CD4-positive, alpha-beta T cell treated with Interferon gamma for 1 hour (primary cell): ENCODE results near the gene IGFBPL1.

Source experiments
- DNase-seq: peaks from one replicate; pipeline ENCODE4 v3.0.0-alpha.2; 2020

The IGFBPL1 gene

GRCh38 chr9:38376021-38376670 lies 48.1 kb downstream of the IGFBPL1 start:
- no peak for DNase-seq

GRCh38 chr9:38375572-38375963 lies 48.7 kb downstream of the IGFBPL1 start:
- no peak for DNase-seq

- DNase-seq = no peak
Observed at GRCh38 chr9:38374847-38375571, 49.2 kb downstream of the IGFBPL1 start.

- DNase-seq = no peak
Observed at GRCh38 chr9:38373679-38374078, 50.6 kb downstream of the IGFBPL1 start.

GRCh38 chr9:38372762-38373619 lies 51.3 kb downstream of the IGFBPL1 start:
- no peak for DNase-seq

GRCh38 chr9:38371495-38371894 lies 52.8 kb downstream of the IGFBPL1 start:
- DNase-seq = no peak

- DNase-seq = no peak
Observed at GRCh38 chr9:38370176-38370575, 54.1 kb downstream of the IGFBPL1 start.

- no peak for DNase-seq
Observed at GRCh38 chr9:38368731-38369130, 55.5 kb downstream of the IGFBPL1 start.

- DNase-seq = no peak
Observed at GRCh38 chr9:38367898-38368297, 56.4 kb downstream of the IGFBPL1 start.

- no peak for DNase-seq
Observed at GRCh38 chr9:38363589-38363925, 60.7 kb downstream of the IGFBPL1 start.

- peak; percentile 5 for DNase-seq
Observed at GRCh38 chr9:38362852-38363588, 61.2 kb downstream of the IGFBPL1 start.

- DNase-seq = no peak
Observed at GRCh38 chr9:38361473-38361850, 62.8 kb downstream of the IGFBPL1 start.

GRCh38 chr9:38360839-38361472 lies 63.3 kb downstream of the IGFBPL1 start:
- DNase-seq = no peak

GRCh38 chr9:38359689-38360385 lies 64.4 kb downstream of the IGFBPL1 start:
- no peak for DNase-seq

- DNase-seq = no peak
Observed at GRCh38 chr9:38359297-38359653, 65.0 kb downstream of the IGFBPL1 start.

GRCh38 chr9:38358390-38359296 lies 65.6 kb downstream of the IGFBPL1 start:
- DNase-seq = no peak

GRCh38 chr9:38357350-38358114 lies 66.7 kb downstream of the IGFBPL1 start:
- no peak for DNase-seq

GRCh38 chr9:38356851-38357250 lies 67.4 kb downstream of the IGFBPL1 start:
- no peak for DNase-seq
